GM23338 (cell line): ENCODE measurements around the gene CARF. TPM values are rescaled to one million over a fixed set of nuclear protein-coding genes. Genes with fewer than 3 reads are reported as not detected.

Experiments
- ATAC-seq: fragments of 200-7000 bp; cut with Tn5 transposase; 3 replicates; pipeline ENCODE4 v1.9.1; 2020
- DNase-seq: peaks from one replicate; pipeline ENCODE4 v3.0.0-alpha.2; 2015; ENCODE audit warnings: low spot score
- H2AFZ ChIP-seq: fragments of 200-600 bp; sonication (generic); 2 replicates; pipeline ENCODE4 v1.8.0; 2016; ENCODE audit warnings: antibody characterized with exemption, mild to moderate bottlenecking, moderate library complexity
- H3F3A ChIP-seq: fragments of 200-600 bp; sonication (generic); replicated peaks from 2 replicates; pipeline ENCODE4 v1.8.0; 2017; ENCODE audit warnings: antibody characterized with exemption, mixed run types, low read depth
- H3K27ac ChIP-seq: fragments of 200-600 bp; sonication (generic); 2 replicates; pipeline ENCODE4 v1.6.1; 2016; ENCODE audit warnings: low read depth
- H3K27me3 ChIP-seq: fragments of 200-600 bp; sonication (generic); 2 replicates; pipeline ENCODE4 v1.8.0; 2016; ENCODE audit warnings: mild to moderate bottlenecking, mixed run types, moderate library complexity; ENCODE audit not compliant: insufficient read depth
- H3K36me3 ChIP-seq: fragments of 200-600 bp; sonication (generic); 2 replicates; pipeline ENCODE4 v1.8.0; 2016; ENCODE audit warnings: mild to moderate bottlenecking; ENCODE audit not compliant: insufficient read depth
- H3K4me1 ChIP-seq: fragments of 200-600 bp; sonication (generic); 2 replicates; pipeline ENCODE4 v1.8.0; 2016; ENCODE audit warnings: mild to moderate bottlenecking, moderate library complexity; ENCODE audit not compliant: insufficient read depth
- H3K4me2 ChIP-seq: fragments of 200-600 bp; sonication (generic); 2 replicates; pipeline ENCODE4 v1.7.1; 2017; ENCODE audit warnings: mixed run types
- H3K4me3 ChIP-seq: fragments of 200-600 bp; sonication (generic); 2 replicates; pipeline ENCODE4 v1.6.1; 2016; ENCODE audit warnings: mixed run types
- H3K79me2 ChIP-seq: fragments of 200-600 bp; sonication (generic); replicated peaks from 2 replicates; pipeline ENCODE4 v1.8.0; 2017; ENCODE audit warnings: mild to moderate bottlenecking; ENCODE audit not compliant: insufficient read depth
- H3K9me2 ChIP-seq: fragments of 200-600 bp; sonication (generic); 2 replicates; pipeline ENCODE4 v1.8.0; 2017; ENCODE audit not compliant: insufficient read depth
- H4K20me1 ChIP-seq: fragments of 200-600 bp; sonication (generic); replicated peaks from 2 replicates; pipeline ENCODE4 v1.8.0; 2017; ENCODE audit warnings: mild to moderate bottlenecking; ENCODE audit not compliant: insufficient read depth
- H3K27ac Mint-ChIP-seq: 2 replicates; pipeline ENCODE4 v1.8.0; 2020; ENCODE audit warnings: inconsistent platforms, mild to moderate bottlenecking, moderate library complexity, mixed read lengths
- H3K27me3 Mint-ChIP-seq: 3 replicates; pipeline ENCODE4 v1.8.0; 2022; ENCODE audit warnings: low read depth, mild to moderate bottlenecking, moderate library complexity, mixed read lengths, inconsistent platforms; ENCODE audit not compliant: insufficient read depth, poor library complexity
- H3K36me3 Mint-ChIP-seq: 3 replicates; pipeline ENCODE4 v1.8.0; 2021; ENCODE audit warnings: low read depth, mild to moderate bottlenecking, inconsistent platforms, moderate library complexity, mixed read lengths
- H3K4me1 Mint-ChIP-seq: 3 replicates; pipeline ENCODE4 v1.8.0; 2020; ENCODE audit warnings: mild to moderate bottlenecking, inconsistent platforms, mixed read lengths
- H3K4me3 Mint-ChIP-seq: 3 replicates; pipeline ENCODE4 v1.8.0; 2021; ENCODE audit warnings: moderate library complexity, mild to moderate bottlenecking, inconsistent platforms, mixed read lengths
- H3K9me3 Mint-ChIP-seq: 3 replicates; pipeline ENCODE4 v1.8.0; 2020; ENCODE audit warnings: moderate library complexity, mild to moderate bottlenecking, inconsistent platforms, mixed read lengths
- CREB1 ChIP-seq: fragments of 250-450 bp; sonication (Bioruptor Pico); IDR thresholded peaks from 2 replicates; pipeline ENCODE4 v1.5.0; 2020; ENCODE audit warnings: low read depth, mild to moderate bottlenecking, moderate library complexity
- EZH2 ChIP-seq: fragments of 200-600 bp; sonication (generic); IDR thresholded peaks from one replicate; pipeline ENCODE4 v1.8.0; 2017; ENCODE audit warnings: antibody characterized with exemption, mild to moderate bottlenecking, low read depth; ENCODE audit not compliant: unreplicated experiment
- EZH2phosphoT487 ChIP-seq: fragments of 200-600 bp; sonication (generic); IDR thresholded peaks from one replicate; pipeline ENCODE4 v1.8.1; 2018; ENCODE audit warnings: antibody characterized with exemption; ENCODE audit not compliant: unreplicated experiment
- JUNB ChIP-seq: IDR thresholded peaks from one replicate; pipeline ENCODE4 v1.6.1; 2016; ENCODE audit warnings: antibody characterized with exemption; ENCODE audit not compliant: unreplicated experiment
- NANOG ChIP-seq: IDR thresholded peaks from 2 replicates; pipeline ENCODE4 v1.6.1; 2016; ENCODE audit warnings: antibody characterized with exemption, borderline replicate concordance
- POLR2AphosphoS5 ChIP-seq: IDR thresholded peaks from 2 replicates; pipeline ENCODE4 v1.6.1; 2016; ENCODE audit warnings: antibody characterized with exemption, low read depth
- STAT1 ChIP-seq: IDR thresholded peaks from one replicate; pipeline ENCODE4 v1.6.1; 2016; ENCODE audit warnings: antibody characterized with exemption; ENCODE audit not compliant: unreplicated experiment
- ZNF114 ChIP-seq: fragments of 250-450 bp; sonication (Bioruptor Pico); IDR thresholded peaks from 2 replicates; pipeline ENCODE4 v1.5.0; 2020; ENCODE audit warnings: mild to moderate bottlenecking, moderate library complexity
- ZNF331 ChIP-seq: fragments of 250-450 bp; sonication (Bioruptor Pico); IDR thresholded peaks from 2 replicates; pipeline ENCODE4 v1.5.0; 2020; ENCODE audit warnings: low read depth, mild to moderate bottlenecking, moderate library complexity
- polyA plus RNA-seq: library from polyadenylated mRNA; unstranded; fragments of >200 nt; fragmentation: Nextera tagmentation; extraction: Ambion mirVana; gene quantifications from 2 replicates; pipeline ENCODE4 v1.2.1, GENCODE V29; 2016
- total RNA-seq: library from RNA; depleted of rRNA; stranded (reverse); fragments of >200 nt; shearing (Covaris generic); gene quantifications from 2 replicates; pipeline ENCODE4 v1.2.3, GENCODE V29; 2014
- TF ChIP-seq, protein P1 (sequence below): IDR thresholded peaks from 2 replicates; pipeline ENCODE4 v1.6.1; 2016; ENCODE audit warnings: antibody characterized with exemption
- TF ChIP-seq, protein P2 (sequence below): IDR thresholded peaks from one replicate; pipeline ENCODE4 v1.6.1; 2018; ENCODE audit warnings: antibody characterized with exemption; ENCODE audit not compliant: unreplicated experiment
- TF ChIP-seq, protein P3 (sequence below), 2 experiments: fragments of 200-600 bp in 1 of 2; sonication (generic) in 1 of 2; conservative IDR thresholded peaks; 2 replicates each; pipeline versions ENCODE4 v1.5.1 to v1.6.1; 2016 to 2017; ENCODE audit warnings: antibody characterized with exemption in 2 of 2, low read depth in 2 of 2, mild to moderate bottlenecking in 2 of 2, moderate library complexity in 1 of 2

CARF gene
- total and polyA plus RNA-seq, 2 experiments from 2014 or later = 1.7 to 3.3 TPM

DNA sequence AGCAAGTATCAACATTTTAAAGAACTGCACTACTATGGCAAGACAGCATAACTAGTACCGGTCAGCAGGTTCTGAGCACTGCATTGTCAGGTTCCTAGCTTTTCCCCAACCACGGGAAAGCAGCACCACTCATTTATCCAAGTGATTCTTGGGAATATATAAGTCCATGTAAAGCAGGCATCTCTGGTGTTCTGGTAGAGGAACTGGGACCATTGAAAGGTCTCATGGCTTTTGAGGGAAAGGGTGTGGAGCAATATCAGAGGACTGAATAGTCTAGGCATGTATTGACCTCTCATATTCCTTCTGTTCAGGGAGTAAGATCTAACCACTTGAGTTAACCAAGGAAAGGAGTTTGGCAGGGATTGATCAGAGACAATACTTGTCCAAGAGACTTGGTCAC, 34.4 kb upstream of the CARF start:
- no peak overlapping the region for H3K4me3 ChIP-seq
- H3K4me2 ChIP-seq = no peak overlapping the region
- ATAC-seq = no peak

More for the DNA sequence above, 34.4 kb upstream of the CARF start:
- H4K20me1 ChIP-seq = 0 out of 2 replicates have a peak, but pooled peaks cover 3% of the 10 kb centered on the region
- no peaks in the 10 kb centered on the region for H3K27me3 ChIP-seq
- Mint-ChIP-seq H3K4me3 (no peak overlapping the region), H3K27me3 (peaks cover 4% of the 10 kb centered on the region), H3K4me1 (no peaks in the 10 kb centered on the region), H3K27ac (no peak overlapping the region), H3K9me3 (no peaks in the 10 kb centered on the region), H3K36me3 (peaks cover 28% of the 10 kb centered on the region)
- no peak for DNase-seq
- H3K79me2 ChIP-seq = no peaks in the 10 kb centered on the region
- peaks cover 33% of the 10 kb centered on the region for H3K36me3 ChIP-seq
- H3F3A ChIP-seq = peaks cover 10% of the 10 kb centered on the region; the same call in 1 of the 2 replicates
- H2AFZ ChIP-seq = no peak overlapping the region
- no peaks in the 10 kb centered on the region for H3K4me1 ChIP-seq
- H3K9me2 ChIP-seq = no peaks in the 10 kb centered on the region
- TF ChIP-seq EZH2phosphoT487 (no peak), CREB1 (CRISPR knock-in tag) (no peak), EZH2 (no peak), STAT1 (no peak), NANOG (no peak), ZNF114 (CRISPR knock-in tag) (no peak), ZNF331 (no peak), POLR2AphosphoS5 (no peak), JUNB (no peak)
- TF ChIP-seq, protein P1, sequence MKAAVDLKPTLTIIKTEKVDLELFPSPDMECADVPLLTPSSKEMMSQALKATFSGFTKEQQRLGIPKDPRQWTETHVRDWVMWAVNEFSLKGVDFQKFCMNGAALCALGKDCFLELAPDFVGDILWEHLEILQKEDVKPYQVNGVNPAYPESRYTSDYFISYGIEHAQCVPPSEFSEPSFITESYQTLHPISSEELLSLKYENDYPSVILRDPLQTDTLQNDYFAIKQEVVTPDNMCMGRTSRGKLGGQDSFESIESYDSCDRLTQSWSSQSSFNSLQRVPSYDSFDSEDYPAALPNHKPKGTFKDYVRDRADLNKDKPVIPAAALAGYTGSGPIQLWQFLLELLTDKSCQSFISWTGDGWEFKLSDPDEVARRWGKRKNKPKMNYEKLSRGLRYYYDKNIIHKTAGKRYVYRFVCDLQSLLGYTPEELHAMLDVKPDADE = no peak
- TF ChIP-seq, protein P2, sequence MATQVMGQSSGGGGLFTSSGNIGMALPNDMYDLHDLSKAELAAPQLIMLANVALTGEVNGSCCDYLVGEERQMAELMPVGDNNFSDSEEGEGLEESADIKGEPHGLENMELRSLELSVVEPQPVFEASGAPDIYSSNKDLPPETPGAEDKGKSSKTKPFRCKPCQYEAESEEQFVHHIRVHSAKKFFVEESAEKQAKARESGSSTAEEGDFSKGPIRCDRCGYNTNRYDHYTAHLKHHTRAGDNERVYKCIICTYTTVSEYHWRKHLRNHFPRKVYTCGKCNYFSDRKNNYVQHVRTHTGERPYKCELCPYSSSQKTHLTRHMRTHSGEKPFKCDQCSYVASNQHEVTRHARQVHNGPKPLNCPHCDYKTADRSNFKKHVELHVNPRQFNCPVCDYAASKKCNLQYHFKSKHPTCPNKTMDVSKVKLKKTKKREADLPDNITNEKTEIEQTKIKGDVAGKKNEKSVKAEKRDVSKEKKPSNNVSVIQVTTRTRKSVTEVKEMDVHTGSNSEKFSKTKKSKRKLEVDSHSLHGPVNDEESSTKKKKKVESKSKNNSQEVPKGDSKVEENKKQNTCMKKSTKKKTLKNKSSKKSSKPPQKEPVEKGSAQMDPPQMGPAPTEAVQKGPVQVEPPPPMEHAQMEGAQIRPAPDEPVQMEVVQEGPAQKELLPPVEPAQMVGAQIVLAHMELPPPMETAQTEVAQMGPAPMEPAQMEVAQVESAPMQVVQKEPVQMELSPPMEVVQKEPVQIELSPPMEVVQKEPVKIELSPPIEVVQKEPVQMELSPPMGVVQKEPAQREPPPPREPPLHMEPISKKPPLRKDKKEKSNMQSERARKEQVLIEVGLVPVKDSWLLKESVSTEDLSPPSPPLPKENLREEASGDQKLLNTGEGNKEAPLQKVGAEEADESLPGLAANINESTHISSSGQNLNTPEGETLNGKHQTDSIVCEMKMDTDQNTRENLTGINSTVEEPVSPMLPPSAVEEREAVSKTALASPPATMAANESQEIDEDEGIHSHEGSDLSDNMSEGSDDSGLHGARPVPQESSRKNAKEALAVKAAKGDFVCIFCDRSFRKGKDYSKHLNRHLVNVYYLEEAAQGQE = no peak
- TF ChIP-seq, protein P3, sequence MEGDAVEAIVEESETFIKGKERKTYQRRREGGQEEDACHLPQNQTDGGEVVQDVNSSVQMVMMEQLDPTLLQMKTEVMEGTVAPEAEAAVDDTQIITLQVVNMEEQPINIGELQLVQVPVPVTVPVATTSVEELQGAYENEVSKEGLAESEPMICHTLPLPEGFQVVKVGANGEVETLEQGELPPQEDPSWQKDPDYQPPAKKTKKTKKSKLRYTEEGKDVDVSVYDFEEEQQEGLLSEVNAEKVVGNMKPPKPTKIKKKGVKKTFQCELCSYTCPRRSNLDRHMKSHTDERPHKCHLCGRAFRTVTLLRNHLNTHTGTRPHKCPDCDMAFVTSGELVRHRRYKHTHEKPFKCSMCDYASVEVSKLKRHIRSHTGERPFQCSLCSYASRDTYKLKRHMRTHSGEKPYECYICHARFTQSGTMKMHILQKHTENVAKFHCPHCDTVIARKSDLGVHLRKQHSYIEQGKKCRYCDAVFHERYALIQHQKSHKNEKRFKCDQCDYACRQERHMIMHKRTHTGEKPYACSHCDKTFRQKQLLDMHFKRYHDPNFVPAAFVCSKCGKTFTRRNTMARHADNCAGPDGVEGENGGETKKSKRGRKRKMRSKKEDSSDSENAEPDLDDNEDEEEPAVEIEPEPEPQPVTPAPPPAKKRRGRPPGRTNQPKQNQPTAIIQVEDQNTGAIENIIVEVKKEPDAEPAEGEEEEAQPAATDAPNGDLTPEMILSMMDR (conservative IDR thresholded peaks at IDR 0.05; ENCODE audit: low read depth in 2 of 2) = no peak
- no peak overlapping the region for H3K27ac ChIP-seq
